Stimulated activated CD8-positive, alpha-beta memory T cell treated with anti-CD3 and anti-CD28 coated beads, Interleukin-12 subunit alpha, Interleukin-12 subunit beta, amount 100 ng/mL, for 24 hours (primary cell): ENCODE results near the gene ZBTB47.

Experiments
- DNase-seq: peaks from one replicate; pipeline ENCODE4 v3.0.0-alpha.2; 2020; ENCODE audit errors: extremely low read depth

Gene ZBTB47

DNA sequence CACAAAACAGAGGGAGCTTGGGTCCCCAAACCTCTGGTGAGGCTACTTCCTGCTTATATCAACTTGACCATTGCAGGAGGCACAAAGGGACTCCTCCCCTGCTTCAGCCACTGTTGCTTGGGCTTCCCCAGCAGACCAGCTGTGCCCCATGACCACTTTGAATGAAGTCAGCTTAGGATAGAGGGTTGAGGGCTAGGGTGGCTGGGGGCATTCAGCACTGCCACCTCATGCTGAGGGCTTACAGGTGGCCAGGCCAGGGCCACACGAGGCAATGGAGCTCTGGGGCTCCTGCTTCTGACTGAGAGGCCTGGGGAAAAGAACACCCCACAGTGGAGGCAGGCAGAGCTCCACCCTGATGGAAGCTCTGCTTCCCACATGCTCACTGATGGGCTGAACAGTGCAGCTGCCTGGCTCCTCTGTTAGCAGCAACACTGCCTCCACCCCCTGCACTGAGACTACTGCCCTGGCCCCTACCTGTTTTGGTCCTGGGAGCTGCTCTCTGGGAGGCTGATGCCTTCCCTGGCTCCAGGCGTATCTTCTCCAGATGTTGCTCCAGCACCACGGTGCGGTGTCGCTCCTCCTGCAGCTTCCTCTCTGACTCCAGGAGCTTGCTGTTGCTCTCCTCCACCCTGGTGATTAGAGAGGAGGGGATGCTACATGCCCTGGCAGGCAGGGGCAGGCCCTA is 59.3 kb downstream of the ZBTB47 start:
- DNase-seq, result no peak

DNA sequence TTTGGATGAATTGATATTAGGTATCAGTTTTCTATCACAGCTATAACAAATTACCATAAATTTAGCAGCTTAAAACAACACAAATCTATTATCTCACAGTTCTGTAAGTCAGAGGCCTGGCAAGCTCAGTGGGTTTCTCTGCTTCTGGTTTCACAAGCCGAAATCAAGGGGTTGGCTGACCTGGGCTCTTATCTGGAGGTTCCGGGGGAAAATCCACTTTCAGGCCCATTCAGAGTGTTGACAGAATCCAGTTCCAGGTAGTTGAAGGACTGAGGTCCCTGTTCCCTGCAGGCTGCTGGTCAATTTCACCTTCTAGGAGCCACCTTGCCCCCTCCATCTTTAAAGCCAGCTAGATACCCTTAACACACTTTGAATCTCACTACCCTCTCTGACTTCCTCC is 60.2 kb downstream of the ZBTB47 start:
- no peak for DNase-seq

DNA sequence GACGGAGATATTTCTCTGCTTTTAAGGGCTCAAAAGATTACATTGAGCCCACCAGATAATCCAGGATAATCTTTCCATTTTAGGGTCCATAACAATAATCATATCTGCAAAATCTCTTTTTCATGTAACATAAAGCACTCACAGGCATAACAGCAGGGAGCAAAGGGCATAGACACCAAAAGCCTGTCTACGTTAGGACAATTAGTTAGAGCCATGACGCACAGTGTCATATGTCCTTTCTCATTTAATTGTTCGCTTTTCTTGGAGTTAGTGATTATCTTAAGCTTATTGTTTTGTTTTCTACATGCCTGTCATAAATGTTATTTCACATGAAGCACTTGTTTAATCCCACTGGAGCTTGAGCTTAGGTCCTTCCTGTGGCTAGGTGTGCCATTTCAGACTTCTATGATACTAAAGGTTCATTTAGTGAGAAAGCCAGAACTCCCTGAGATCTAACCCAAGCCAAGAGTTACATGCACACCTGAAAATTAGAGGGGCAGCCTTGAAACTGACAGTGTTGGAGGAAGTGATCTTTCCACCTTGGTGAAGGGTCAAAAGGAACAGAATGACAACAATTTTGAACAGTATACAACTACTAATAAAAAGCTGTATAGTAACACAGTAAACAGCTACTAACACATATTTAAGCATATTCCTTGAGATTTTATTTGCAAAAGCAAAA is 60.8 kb downstream of the ZBTB47 start:
- DNase-seq, result no peak
